K562 (cell line): ENCODE results near the gene CYP26A1. TPM values are rescaled to one million over a fixed set of nuclear protein-coding genes. Genes with fewer than 3 reads are reported as not detected.

Experiments
- ATAC-seq: fragments of 200-7000 bp; cut with Tn5 transposase; 3 replicates; pipeline ENCODE4 v1.9.1; 2020; ENCODE audit warnings: moderate library complexity
- BruUV-seq: library from RNA; stranded (reverse); fragments of 400-500 nt; replicated peaks from 2 replicates; lab custom pipeline; 2021; lab: Mats Ljungman, UMichigan
- CTCF ChIA-PET: fragments of 300-600 bp; formaldehyde crosslinking; extraction: SDS; loops from one replicate; lab custom pipeline; 2021; ENCODE audit warnings: low intra/inter-chr PET ratio; lab: Yijun Ruan, JAX
- POLR2A ChIA-PET: fragments of 300-600, 350-650 bp; sonication (Branson Sonifier 250); formaldehyde crosslinking; extraction: SDS; loops from one replicate; lab custom pipeline; 2021; ENCODE audit warnings: antibody characterized with exemption, inconsistent platforms; lab: Yijun Ruan, JAX
- DNase-seq, 4 experiments: peaks; one replicate each; pipeline versions ENCODE4 v3.0.0 to v3.0.0-alpha.2; 2011 to 2018; ENCODE audit warnings: low spot score in 3 of 4, mixed read lengths in 3 of 4; ENCODE audit errors: extremely low read depth in 1 of 4
- FAIRE-seq: peaks from 2 replicates; lab custom pipeline; 2011; peaks lifted over from hg19 to GRCh38; lab: Jason Lieb, UNC
- H2AFZ ChIP-seq: 2 replicates; pipeline ENCODE4 v1.6.0; 2011; ENCODE audit warnings: low read depth, low read length, control low read depth, inconsistent platforms
- H3K27ac ChIP-seq: fragments of 200-600 bp; 3 replicates; pipeline ENCODE4 v1.8.0; 2011; ENCODE audit warnings: low read depth, mild to moderate bottlenecking, control low read depth, inconsistent platforms, low read length, moderate library complexity, mixed read lengths; ENCODE audit errors: extremely low read depth
- H3K27me3 ChIP-seq, 2 experiments: fragments of 300-600 bp in 1 of 2; 2 replicates in 1 of 2; 3 replicates in 1 of 2; pipeline versions ENCODE4 v1.6.0 to v1.8.0; 2011; ENCODE audit warnings: inconsistent platforms in 2 of 2, low read length in 2 of 2, mild to moderate bottlenecking in 1 of 2, mixed read lengths in 1 of 2, moderate library complexity in 1 of 2; ENCODE audit not compliant: control insufficient read depth in 2 of 2, insufficient read depth in 2 of 2
- H3K36me3 ChIP-seq: fragments of 300-600 bp; 3 replicates; pipeline ENCODE4 v1.8.0; 2011; ENCODE audit warnings: mild to moderate bottlenecking, low read length, inconsistent platforms; ENCODE audit not compliant: control insufficient read depth, insufficient read depth
- H3K4me1 ChIP-seq, 2 experiments: fragments of 200-600 bp in 1 of 2; replicated peaks in 1 of 2; 2 replicates in 1 of 2; 3 replicates in 1 of 2; pipeline versions ENCODE4 v1.5.1 to v1.8.0; 2011; ENCODE audit warnings: inconsistent platforms in 2 of 2, low read length in 2 of 2, mild to moderate bottlenecking in 1 of 2, mixed read lengths in 1 of 2, moderate library complexity in 1 of 2; ENCODE audit not compliant: control insufficient read depth in 2 of 2, insufficient read depth in 2 of 2
- H3K4me2 ChIP-seq: 2 replicates; pipeline ENCODE4 v1.6.1; 2011; ENCODE audit warnings: low read length, control low read depth, inconsistent platforms, mixed read lengths; ENCODE audit not compliant: insufficient read depth
- H3K4me3 ChIP-seq: fragments of 200-600 bp; sonication (generic), shearing (Covaris generic); 2 replicates; pipeline ENCODE4 v1.5.1; 2016; ENCODE audit warnings: control low read depth, inconsistent platforms
- H3K79me2 ChIP-seq: fragments of 200-600 bp; 3 replicates; pipeline ENCODE4 v1.8.0; 2011; ENCODE audit warnings: low read length, inconsistent platforms; ENCODE audit not compliant: control insufficient read depth, insufficient read depth
- H3K9ac ChIP-seq, 2 experiments: 2 replicates each; pipeline versions ENCODE4 v1.6.0 to v1.6.1; 2011; ENCODE audit warnings: low read depth in 2 of 2, low read length in 2 of 2, control low read depth in 1 of 2, inconsistent platforms in 1 of 2, mild to moderate bottlenecking in 1 of 2, mixed read lengths in 1 of 2; ENCODE audit not compliant: insufficient read depth in 1 of 2
- H3K9me1 ChIP-seq: one replicate; pipeline ENCODE4 v1.6.0; 2011; ENCODE audit warnings: inconsistent platforms, mild to moderate bottlenecking, low read length, moderate library complexity; ENCODE audit not compliant: control insufficient read depth, insufficient read depth
- H3K9me3 ChIP-seq: replicated peaks from 2 replicates; pipeline ENCODE4 v1.5.1; 2011; ENCODE audit warnings: low read depth, low read length, inconsistent platforms; ENCODE audit not compliant: control insufficient read depth, insufficient read depth
- H4K20me1 ChIP-seq: replicated peaks from 2 replicates; pipeline ENCODE4 v1.6.1; 2011; ENCODE audit warnings: low read length, inconsistent platforms, mixed read lengths; ENCODE audit not compliant: control insufficient read depth, insufficient read depth
- ILF3 ChIP-seq: fragments of 450-650 bp; IDR thresholded peaks from 2 replicates; pipeline ENCODE4 v1.6.1; 2018; ENCODE audit warnings: antibody characterized with exemption, mild to moderate bottlenecking, moderate library complexity, borderline replicate concordance
- MAFG ChIP-seq: fragments of 450-650 bp; conservative IDR thresholded peaks from 2 replicates; pipeline ENCODE4 v1.6.1; 2016; ENCODE audit warnings: missing genetic modification characterization, missing compliant biosample characterization
- MCM7 ChIP-seq, 2 experiments: fragments of 450-650 bp; IDR thresholded peaks; 2 replicates each; pipeline ENCODE4 v1.6.1; 2016 to 2018
- MLX ChIP-seq, 2 experiments: fragments of 450-650 bp in 1 of 2; sonication (generic) in 1 of 2; formaldehyde crosslinking; conservative IDR thresholded peaks; 2 replicates each; pipeline versions ENCODE4 v1.4.0 to v1.8.1; 2020 to 2022; ENCODE audit warnings: mild to moderate bottlenecking in 1 of 2, missing genetic modification reagents in 1 of 2
- NR3C1 ChIP-seq: sonication (generic); formaldehyde crosslinking; IDR thresholded peaks from 2 replicates; pipeline ENCODE4 v1.8.1; 2022; ENCODE audit warnings: missing genetic modification reagents
- PBX2 ChIP-seq, 2 experiments: IDR thresholded peaks in 1 of 2; conservative IDR thresholded peaks in 1 of 2; 2 replicates each; pipeline ENCODE4 v1.6.1; 2016; ENCODE audit warnings: low read depth in 2 of 2, mild to moderate bottlenecking in 1 of 2, missing compliant biosample characterization in 1 of 2, missing genetic modification characterization in 1 of 2, moderate library complexity in 1 of 2
- STAT5A ChIP-seq: IDR thresholded peaks from 2 replicates; pipeline ENCODE4 v1.6.1; 2012; ENCODE audit warnings: low read length, inconsistent platforms, borderline replicate concordance
- WGBS: fragments of 100-300 bp; shearing (Covaris generic); methylation state at CpG from one replicate; pipeline ENCODE4 v1.1.6; 2016; ENCODE audit warnings: low coverage, mixed read lengths; ENCODE audit not compliant: insufficient coverage; ENCODE audit errors: missing lambda C conversion rate; 5-methylcytosine and 5-hydroxymethylcytosine counted together
- in situ Hi-C: fragments of 300-500 bp; cut with MboI; formaldehyde crosslinking; loops from 4 replicates; pipeline ENCODE4 v1.15.0; 2018; ENCODE audit warnings: inconsistent platforms, mixed read lengths
- intact Hi-C: fragments of 100-400 bp; cut with micrococcal nuclease; formaldehyde crosslinking; loops from 2 replicates; pipeline ENCODE4 v1.14.2; 2022
- polyA plus RNA-seq, 8 experiments: library from polyadenylated mRNA; depleted of rRNA in 4 of 8; stranded (reverse) in 5 of 8; unstranded in 3 of 8; fragments of >200 nt; fragmentation: Nextera tagmentation in 2 of 8; fragmentation: Illumina TruSeq in 1 of 8; extraction: Ambion mirVana in 2 of 8; extraction: Trizol in 1 of 8; gene quantifications; 2 replicates each; pipeline versions ENCODE4 v1.2.1 to v1.2.3, GENCODE V29; 2011 to 2014; ENCODE audit warnings: inconsistent platforms in 1 of 8, missing spikeins in 1 of 8
- total RNA-seq, 7 experiments: library from RNA; depleted of rRNA in 6 of 7; stranded (reverse); fragments of >200 nt in 6 of 7; fragmentation: Illumina TruSeq in 2 of 7; extraction: Trizol in 2 of 7; gene quantifications; 2 replicates each; pipeline versions ENCODE4 v1.2.1 to v1.2.3, GENCODE V29; 2011 to 2021; ENCODE audit warnings: low replicate concordance in 1 of 7

CYP26A1 gene
- total and polyA plus RNA-seq, 9 of the 15 experiments (the other 6 are each of a cell fraction or from before 2014, with no cell fraction given) = 0.11 to 5.1 (median 1.6) TPM

GRCh38 chr10:93075369-93076221 is 1.9 kb downstream of the CYP26A1 start:
- ATAC-seq (no peak), DNase-seq (no peak), FAIRE-seq (no peak)
- Histone ChIP-seq H3K36me3 (no peaks in the 10 kb centered on the region), H3K27ac (no peak overlapping the region), H3K4me3 (no peak overlapping the region), H2AFZ (no peak overlapping the region), H3K9ac (no peak overlapping the region), H3K27me3 (peaks cover 0 to 2% of the 10 kb centered on the region in 2 experiments; a peak in 3 of 5 replicates), H3K4me1 (peaks cover 29 to 43% of the 10 kb centered on the region in 2 experiments; a peak in 4 of 5 replicates), H3K9me3 (peaks cover 2% of the 10 kb centered on the region; the same call in 1 of the 2 replicates), H3K9me1 (peaks cover 2% of the 10 kb centered on the region), H3K79me2 (no peaks in the 10 kb centered on the region), H3K4me2 (no peak overlapping the region), H4K20me1 (no peaks in the 10 kb centered on the region; the same call in 1 of the 2 replicates)
- ChIA-PET CTCF (no interaction called here), POLR2A (interaction anchor here (0.5 to 0.6 kb wide), 2 partner anchors 8 to 86 kb away, joined by 3 read pairs; no protein-coding TSS in a partner anchor)
- no TSS peak for BruUV-seq
- intact Hi-C loops = loop anchor here (5.0 to 10.0 kb wide), 2 partner anchors 68 to 481 kb away; partner anchors contain the start of gene KIF11
- no peak for TF ChIP-seq PBX2 (CRISPR knock-in tag; IDR thresholded peaks at IDR 0.05; ENCODE audit: low read depth)
- TF ChIP-seq PBX2 (tag; conservative IDR thresholded peaks at IDR 0.05; ENCODE audit: low read depth) = no peak
- TF ChIP-seq STAT5A = no peak
- no peak for TF ChIP-seq MLX (CRISPR knock-in tag; conservative IDR thresholded peaks at IDR 0.05)
- TF ChIP-seq NR3C1 (CRISPR knock-in tag) = no peak
- no peak for TF ChIP-seq MAFG
- TF ChIP-seq MCM7 (IDR thresholded peaks at IDR 0.05) = no peak
- TF ChIP-seq ILF3 = no peak
- WGBS = 54% methylated on average over 18 of the region's 25 CpGs
- in situ Hi-C loops = no loop called here
